GM23248 (cell line): Measurements from ENCODE around the gene SPAG17. TPM values are rescaled to one million over a fixed set of nuclear protein-coding genes. Genes with fewer than 3 reads are reported as not detected.

Source experiments
- DNase-seq: peaks from one replicate; pipeline ENCODE4 v3.0.0-alpha.2; 2015
- H2AFZ ChIP-seq: fragments of 200-600 bp; sonication (generic); 2 replicates; pipeline ENCODE4 v1.6.1; 2016; ENCODE audit warnings: antibody characterized with exemption
- H3F3A ChIP-seq: fragments of 200-600 bp; sonication (generic); 2 replicates; pipeline ENCODE4 v1.6.1; 2016; ENCODE audit warnings: mild to moderate bottlenecking, antibody characterized with exemption, mixed run types; ENCODE audit not compliant: insufficient read depth
- H3K27ac ChIP-seq: fragments of 200-600 bp; sonication (generic); 2 replicates; pipeline ENCODE4 v1.5.1; 2016; ENCODE audit warnings: mild to moderate bottlenecking
- H3K27me3 ChIP-seq: fragments of 200-600 bp; sonication (generic); replicated peaks from 2 replicates; pipeline ENCODE4 v1.6.1; 2016; ENCODE audit warnings: mild to moderate bottlenecking; ENCODE audit not compliant: insufficient read depth
- H3K36me3 ChIP-seq: fragments of 200-600 bp; sonication (generic); 2 replicates; pipeline ENCODE4 v1.6.1; 2016; ENCODE audit warnings: low read depth, mild to moderate bottlenecking
- H3K4me1 ChIP-seq: fragments of 200-600 bp; sonication (generic); 2 replicates; pipeline ENCODE4 v1.6.1; 2016; ENCODE audit warnings: mild to moderate bottlenecking; ENCODE audit not compliant: insufficient read depth
- H3K4me2 ChIP-seq: fragments of 200-600 bp; sonication (generic); one replicate; pipeline ENCODE4 v1.6.1; 2016; ENCODE audit warnings: mild to moderate bottlenecking; ENCODE audit not compliant: unreplicated experiment
- H3K4me3 ChIP-seq: fragments of 200-600 bp; sonication (generic); 2 replicates; pipeline ENCODE4 v1.5.1; 2016; ENCODE audit warnings: mild to moderate bottlenecking
- H3K79me2 ChIP-seq: fragments of 200-600 bp; sonication (generic); 2 replicates; pipeline ENCODE4 v1.6.1; 2016; ENCODE audit warnings: mild to moderate bottlenecking; ENCODE audit not compliant: insufficient read depth
- H3K9ac ChIP-seq: fragments of 200-600 bp; sonication (generic); 2 replicates; pipeline ENCODE4 v1.6.1; 2016; ENCODE audit warnings: mild to moderate bottlenecking
- H3K9me2 ChIP-seq: fragments of 200-600 bp; sonication (generic); 2 replicates; pipeline ENCODE4 v1.6.1; 2016; ENCODE audit warnings: mixed run types, mild to moderate bottlenecking, moderate library complexity; ENCODE audit not compliant: insufficient read depth
- H3K9me3 ChIP-seq: fragments of 200-600 bp; sonication (generic); one replicate; pipeline ENCODE4 v1.6.1; 2017; ENCODE audit warnings: low read depth
- H4K20me1 ChIP-seq: fragments of 200-600 bp; sonication (generic); 2 replicates; pipeline ENCODE4 v1.6.0; 2016; ENCODE audit not compliant: insufficient read depth
- EZH2 ChIP-seq: fragments of 200-600 bp; sonication (generic); IDR thresholded peaks from 2 replicates; pipeline ENCODE4 v1.6.1; 2018; ENCODE audit warnings: antibody characterized with exemption, mild to moderate bottlenecking; ENCODE audit not compliant: insufficient read depth, poor library complexity, severe bottlenecking
- EZH2phosphoT487 ChIP-seq: fragments of 200-600 bp; sonication (generic); IDR thresholded peaks from 2 replicates; pipeline ENCODE4 v1.6.1; 2018; ENCODE audit warnings: antibody characterized with exemption, moderate library complexity, mild to moderate bottlenecking, low read depth; ENCODE audit not compliant: insufficient read depth
- WGBS, 2 experiments: methylation state at CpG; one replicate each; pipeline ENCODE4 v1.1.6; 2015 to 2017; ENCODE audit warnings: low lambda C conversion rate in 2 of 2, low coverage in 1 of 2; ENCODE audit errors: missing lambda C conversion rate in 2 of 2; 5-methylcytosine and 5-hydroxymethylcytosine counted together
- in situ Hi-C: fragments of 300-500 bp; cut with MboI; formaldehyde crosslinking; loops from 2 replicates; pipeline ENCODE4 v1.15.0; 2020
- polyA plus RNA-seq: library from polyadenylated mRNA; unstranded; fragments of >200 nt; fragmentation: Nextera tagmentation; extraction: Ambion mirVana; gene quantifications from 2 replicates; pipeline ENCODE4 v1.2.1, GENCODE V29; 2016
- total RNA-seq: library from RNA; depleted of rRNA; stranded (reverse); fragments of >200 nt; shearing (Covaris generic); gene quantifications from 2 replicates; pipeline ENCODE4 v1.2.3, GENCODE V29; 2014

SPAG17 gene
- total and polyA plus RNA-seq, 2 experiments from 2014 or later: 0.15 TPM; not detected in 1

DNA sequence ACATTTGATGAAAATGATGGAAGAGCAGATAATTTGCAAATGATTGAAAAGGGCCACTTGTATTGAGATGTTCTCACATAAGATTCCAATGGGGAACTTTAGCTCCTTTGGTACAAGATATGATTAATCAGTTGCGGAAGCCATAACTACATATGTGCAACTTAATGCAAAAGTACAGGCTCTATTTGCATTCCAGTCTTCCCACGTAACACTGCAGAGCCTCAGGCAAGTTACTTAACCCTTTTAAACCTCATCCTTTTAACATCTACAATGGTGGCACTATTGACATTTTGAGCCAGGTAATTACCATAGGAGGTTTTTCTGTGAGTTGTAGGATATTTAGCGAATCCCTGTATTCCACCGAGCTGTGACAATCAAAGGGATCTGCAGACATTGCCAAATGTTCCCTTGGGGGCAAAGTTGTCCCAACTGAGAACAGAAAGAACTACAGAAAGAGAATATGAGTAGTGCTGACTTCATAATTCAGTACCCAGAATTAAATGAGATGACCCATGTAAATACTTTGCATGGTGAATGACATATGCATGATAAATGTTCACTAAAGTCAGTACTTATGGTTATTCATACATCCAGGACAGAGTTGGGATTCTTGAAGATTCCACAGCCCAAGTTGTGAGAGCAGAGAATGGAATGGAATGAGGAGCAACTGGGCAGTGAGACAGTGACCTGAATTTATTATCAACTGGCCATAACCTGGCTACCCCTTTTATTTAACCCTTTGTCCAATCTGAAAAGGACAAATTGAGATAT lies 62.6 kb downstream of the SPAG17 start:
- 76 to 79% methylated on average over 4 of the region's 4 CpGs for WGBS, 2 experiments
- Histone ChIP-seq H4K20me1 (no peaks in the 10 kb centered on the region), H3K79me2 (no peaks in the 10 kb centered on the region), H3K9me3 (no peaks in the 10 kb centered on the region), H3K4me2 (no peak overlapping the region), H3K27ac (no peak overlapping the region), H3K4me1 (peaks cover 18% of the 10 kb centered on the region), H3K27me3 (no peaks in the 10 kb centered on the region), H3K9me2 (no peaks in the 10 kb centered on the region), H3K9ac (no peak overlapping the region), H2AFZ (no peak overlapping the region), H3K36me3 (no peaks in the 10 kb centered on the region), H3K4me3 (no peak overlapping the region), H3F3A (no peaks in the 10 kb centered on the region; the same call in 1 of the 2 replicates)
- in situ Hi-C loops: no loop called here
- DNase-seq: peak; percentile 27
- TF ChIP-seq EZH2phosphoT487 (no peak), EZH2 (no peak)

- in situ Hi-C loops: no loop called here
- Histone ChIP-seq H3K79me2 (no peaks in the 10 kb centered on the region), H3K4me1 (peaks cover 40% of the 10 kb centered on the region), H3F3A (peaks cover 27% of the 10 kb centered on the region), H3K4me2 (no peak overlapping the region), H3K27ac (no peak overlapping the region), H3K9ac (no peak overlapping the region), H3K36me3 (no peaks in the 10 kb centered on the region), H3K9me2 (no peaks in the 10 kb centered on the region), H3K9me3 (no peaks in the 10 kb centered on the region), H3K4me3 (no peak overlapping the region), H3K27me3 (no peaks in the 10 kb centered on the region), H2AFZ (no peak overlapping the region), H4K20me1 (no peaks in the 10 kb centered on the region)
- no peak for DNase-seq
- 67 to 69% methylated on average over 2 of the region's 2 CpGs for WGBS, 2 experiments
- TF ChIP-seq EZH2: no peak
- no peak for TF ChIP-seq EZH2phosphoT487
Measured at GRCh38 chr1:118118873-118119463, 66.1 kb downstream of the SPAG17 start.

DNA sequence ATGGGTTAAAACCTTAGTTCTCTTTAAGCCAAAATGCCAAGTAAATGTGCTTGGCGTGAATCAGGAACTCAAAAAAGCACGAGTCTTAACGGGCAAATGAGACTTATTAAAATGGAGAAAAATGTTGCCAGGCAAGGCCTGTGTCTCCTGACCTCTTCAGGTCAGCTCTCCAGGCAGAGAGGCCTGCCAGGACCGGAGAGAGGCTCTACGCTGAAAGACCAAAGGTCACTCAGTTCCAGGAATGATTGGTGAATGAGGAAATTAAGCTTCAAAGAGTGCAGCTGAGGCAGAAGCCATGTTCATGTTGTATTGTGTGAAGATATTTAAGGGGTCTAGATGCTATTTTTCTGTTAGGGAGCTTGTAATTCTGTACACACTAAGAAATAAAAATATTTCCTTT lies 66.6 kb downstream of the SPAG17 start:
- H3K9me3 ChIP-seq: no peaks in the 10 kb centered on the region
- no peak for DNase-seq
- TF ChIP-seq EZH2phosphoT487: no peak
- TF ChIP-seq EZH2: no peak
- peaks cover 32% of the 10 kb centered on the region for H3F3A ChIP-seq
- no peaks in the 10 kb centered on the region for H3K36me3 ChIP-seq
- peaks cover 43% of the 10 kb centered on the region for H3K4me1 ChIP-seq
- no peaks in the 10 kb centered on the region for H3K79me2 ChIP-seq
- in situ Hi-C loops: no loop called here
- H3K27me3 ChIP-seq: no peaks in the 10 kb centered on the region
- no peaks in the 10 kb centered on the region for H4K20me1 ChIP-seq
- no peak overlapping the region for H3K4me2 ChIP-seq
- no peak overlapping the region for H3K9ac ChIP-seq
- no peak overlapping the region for H2AFZ ChIP-seq
- WGBS, 2 experiments: 55 to 68% methylated on average over 5 of the region's 5 CpGs
- H3K9me2 ChIP-seq: no peaks in the 10 kb centered on the region
- H3K4me3 ChIP-seq: no peak overlapping the region
- H3K27ac ChIP-seq: no peak overlapping the region

- no peak overlapping the region for H2AFZ ChIP-seq
- no peaks in the 10 kb centered on the region for H3K79me2 ChIP-seq
- peaks cover 40% of the 10 kb centered on the region for H3F3A ChIP-seq
- no peak overlapping the region for H3K9ac ChIP-seq
- 68 to 76% methylated on average over 4 of the region's 4 CpGs for WGBS, 2 experiments
- H4K20me1 ChIP-seq: no peaks in the 10 kb centered on the region
- no peaks in the 10 kb centered on the region for H3K27me3 ChIP-seq
- no peak overlapping the region for H3K4me2 ChIP-seq
- no peak for DNase-seq
- TF ChIP-seq EZH2 (no peak), EZH2phosphoT487 (no peak)
- H3K4me3 ChIP-seq: no peak overlapping the region
- H3K9me3 ChIP-seq: no peaks in the 10 kb centered on the region
- no peaks in the 10 kb centered on the region for H3K36me3 ChIP-seq
- no peaks in the 10 kb centered on the region for H3K9me2 ChIP-seq
- peaks cover 43% of the 10 kb centered on the region for H3K4me1 ChIP-seq
- H3K27ac ChIP-seq: no peak overlapping the region
- in situ Hi-C loops: no loop called here
Measured at GRCh38 chr1:118117521-118117920, 67.5 kb downstream of the SPAG17 start.
